Measurements from ENCODE around the gene TMX1. TPM values are rescaled to one million over a fixed set of nuclear protein-coding genes. Genes with fewer than 3 reads are reported as not detected.

Gene TMX1
- total RNA-seq, 1 donor = 55.4 TPM

DNA sequence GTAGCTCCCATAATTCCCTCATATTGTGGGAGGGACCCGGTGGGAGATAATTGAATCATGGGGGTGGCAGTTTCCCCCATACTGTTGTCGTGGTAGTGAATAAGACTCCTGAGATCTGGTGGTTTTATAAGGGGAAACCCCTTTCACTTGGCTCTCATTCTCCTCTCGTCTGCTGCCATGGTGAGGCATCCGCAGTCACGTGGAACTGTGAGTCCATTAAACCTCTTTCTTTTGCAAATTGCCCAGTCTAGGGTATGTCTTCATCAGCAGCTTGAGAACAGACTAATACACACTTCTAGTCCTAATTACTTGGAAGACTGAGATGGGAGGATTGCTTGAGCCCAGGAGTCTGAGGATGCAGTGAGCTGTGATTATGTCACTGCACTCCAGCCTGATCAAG, 64.4 kb downstream of the TMX1 start:
- Histone ChIP-seq H2AFZ (ENCODE audit: low read length) (no peak overlapping the region), H3K4me1 (ENCODE audit: insufficient read depth, low read length) (peaks cover 25% of the 10 kb centered on the region), H3K27me3 (ENCODE audit: insufficient read depth, low read length) (no peaks in the 10 kb centered on the region), H3K9me3 (ENCODE audit: low read depth, low read length) (no peaks in the 10 kb centered on the region), H3K27ac (ENCODE audit: low read depth, low read length) (peak overlapping the region; percentile 66), H3K79me2 (ENCODE audit: insufficient read depth, low read length) (no peaks in the 10 kb centered on the region), H3K36me3 (ENCODE audit: insufficient read depth, low read length) (no peaks in the 10 kb centered on the region), H3K4me2 (ENCODE audit: insufficient read depth, low read length) (peak overlapping the region; percentile 70), H4K20me1 (ENCODE audit: insufficient read depth, low read length) (no peaks in the 10 kb centered on the region), H3K4me3 (ENCODE audit: insufficient read depth, low read length) (no peak overlapping the region)
- DNase-seq (ENCODE audit: insufficient read length, low spot score, missing footprints) = no peak
- TF ChIP-seq, protein P1, sequence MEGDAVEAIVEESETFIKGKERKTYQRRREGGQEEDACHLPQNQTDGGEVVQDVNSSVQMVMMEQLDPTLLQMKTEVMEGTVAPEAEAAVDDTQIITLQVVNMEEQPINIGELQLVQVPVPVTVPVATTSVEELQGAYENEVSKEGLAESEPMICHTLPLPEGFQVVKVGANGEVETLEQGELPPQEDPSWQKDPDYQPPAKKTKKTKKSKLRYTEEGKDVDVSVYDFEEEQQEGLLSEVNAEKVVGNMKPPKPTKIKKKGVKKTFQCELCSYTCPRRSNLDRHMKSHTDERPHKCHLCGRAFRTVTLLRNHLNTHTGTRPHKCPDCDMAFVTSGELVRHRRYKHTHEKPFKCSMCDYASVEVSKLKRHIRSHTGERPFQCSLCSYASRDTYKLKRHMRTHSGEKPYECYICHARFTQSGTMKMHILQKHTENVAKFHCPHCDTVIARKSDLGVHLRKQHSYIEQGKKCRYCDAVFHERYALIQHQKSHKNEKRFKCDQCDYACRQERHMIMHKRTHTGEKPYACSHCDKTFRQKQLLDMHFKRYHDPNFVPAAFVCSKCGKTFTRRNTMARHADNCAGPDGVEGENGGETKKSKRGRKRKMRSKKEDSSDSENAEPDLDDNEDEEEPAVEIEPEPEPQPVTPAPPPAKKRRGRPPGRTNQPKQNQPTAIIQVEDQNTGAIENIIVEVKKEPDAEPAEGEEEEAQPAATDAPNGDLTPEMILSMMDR (IDR thresholded peaks at IDR 0.05; ENCODE audit: extremely low read depth, low read depth, low read length) = no peak

DNA sequence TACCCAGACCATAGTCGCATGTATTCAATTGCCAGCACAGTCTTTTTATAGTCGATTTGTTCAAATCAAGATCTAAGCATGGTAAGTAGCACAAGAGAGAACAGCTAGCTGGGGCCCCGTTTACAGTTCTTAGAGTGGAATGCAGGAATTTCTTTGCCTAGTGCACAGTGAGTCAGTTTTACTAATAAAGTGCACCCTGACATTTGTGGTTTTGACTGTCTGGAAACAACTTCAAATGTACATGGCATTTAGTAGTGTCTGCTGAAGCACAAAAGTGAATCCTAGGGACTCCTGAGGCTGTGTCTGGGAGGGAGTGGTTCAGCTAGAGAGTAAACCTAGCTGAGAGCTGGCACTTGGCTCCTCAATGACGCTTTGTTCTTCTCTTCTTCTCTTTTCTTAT, 64.9 kb downstream of the TMX1 start:
- Histone ChIP-seq H3K27me3 (ENCODE audit: insufficient read depth, low read length) (no peaks in the 10 kb centered on the region), H3K79me2 (ENCODE audit: insufficient read depth, low read length) (no peaks in the 10 kb centered on the region), H3K27ac (ENCODE audit: low read depth, low read length) (peak overlapping the region; percentile 66), H2AFZ (ENCODE audit: low read length) (no peak overlapping the region), H3K9me3 (ENCODE audit: low read depth, low read length) (no peaks in the 10 kb centered on the region), H3K4me3 (ENCODE audit: insufficient read depth, low read length) (no peak overlapping the region), H3K36me3 (ENCODE audit: insufficient read depth, low read length) (no peaks in the 10 kb centered on the region), H3K4me2 (ENCODE audit: insufficient read depth, low read length) (peak overlapping the region; percentile 70), H4K20me1 (ENCODE audit: insufficient read depth, low read length) (no peaks in the 10 kb centered on the region), H3K4me1 (ENCODE audit: insufficient read depth, low read length) (peaks cover 25% of the 10 kb centered on the region)
- TF ChIP-seq, protein P1 (IDR thresholded peaks at IDR 0.05; ENCODE audit: extremely low read depth, low read depth, low read length) = no peak
- DNase-seq (ENCODE audit: insufficient read length, low spot score, missing footprints) = peak; percentile 87

DNA sequence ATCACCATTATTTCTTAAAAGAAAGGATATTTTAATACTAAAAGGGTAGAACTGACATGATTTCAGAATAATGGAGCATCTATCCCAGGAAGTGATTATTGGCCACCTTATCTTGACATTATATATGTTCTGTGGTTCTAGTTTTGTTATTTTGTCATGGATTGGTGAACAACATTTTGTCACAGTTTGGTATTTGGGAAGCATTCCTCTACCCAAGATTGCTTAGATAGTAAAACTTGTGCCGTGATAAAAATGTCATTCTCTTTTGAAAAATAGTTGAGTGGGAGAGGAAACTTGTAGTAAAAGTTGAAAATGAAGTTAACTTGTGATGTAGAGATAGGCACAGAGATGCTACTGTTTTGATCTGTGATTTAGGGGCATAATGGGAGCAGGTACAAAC, 65.7 kb downstream of the TMX1 start:
- Histone ChIP-seq H3K4me1 (ENCODE audit: insufficient read depth, low read length) (peaks cover 28% of the 10 kb centered on the region), H3K27me3 (ENCODE audit: insufficient read depth, low read length) (no peaks in the 10 kb centered on the region), H3K9me3 (ENCODE audit: low read depth, low read length) (no peaks in the 10 kb centered on the region), H3K27ac (ENCODE audit: low read depth, low read length) (peak overlapping the region; percentile 66), H3K4me3 (ENCODE audit: insufficient read depth, low read length) (no peak overlapping the region), H3K4me2 (ENCODE audit: insufficient read depth, low read length) (no peak overlapping the region), H3K79me2 (ENCODE audit: insufficient read depth, low read length) (no peaks in the 10 kb centered on the region), H2AFZ (ENCODE audit: low read length) (no peak overlapping the region), H4K20me1 (ENCODE audit: insufficient read depth, low read length) (no peaks in the 10 kb centered on the region), H3K36me3 (ENCODE audit: insufficient read depth, low read length) (no peaks in the 10 kb centered on the region)
- DNase-seq (ENCODE audit: insufficient read length, low spot score, missing footprints) = no peak
- TF ChIP-seq, protein P1 (IDR thresholded peaks at IDR 0.05; ENCODE audit: extremely low read depth, low read depth, low read length) = no peak

Small RNAs within 50 kb of the gene (small RNA-seq; reads per million reads assigned to genes)
- gene RF00019 (not detected), gene RF00156 (not detected)

Other genes with a start within 250 kb of the TMX1 start
- gene TRIM9, start 145.1 kb upstream of the TMX1 start, total RNA-seq = 0.59 and 1.1 TPM in 2 replicates

Measured in osteoblast (primary cell).